Calu3 (cell line): Measurements from ENCODE around the gene TCEAL9. TPM values are rescaled to one million over a fixed set of nuclear protein-coding genes. Genes with fewer than 3 reads are reported as not detected.

Experiments
- BruUV-seq: library from RNA; stranded (reverse); fragments of 400-500 nt; replicated peaks from 2 replicates; lab custom pipeline; 2021; lab: Mats Ljungman, UMichigan
- CTCF ChIA-PET: fragments of 300-600 bp; sonication (Branson Sonifier 250); formaldehyde crosslinking; loops from one replicate; lab custom pipeline; 2022; ENCODE audit warnings: antibody characterized with exemption; lab: Charles Lee
- DNase-seq: peaks from one replicate; pipeline ENCODE4 v3.0.0; 2022
- H3K27ac Mint-ChIP-seq: one replicate; pipeline ENCODE4 v1.8.0; 2022; ENCODE audit warnings: mixed read lengths; ENCODE audit not compliant: unreplicated experiment
- H3K27me3 Mint-ChIP-seq: one replicate; pipeline ENCODE4 v1.8.0; 2022; ENCODE audit warnings: mixed read lengths; ENCODE audit not compliant: unreplicated experiment
- H3K36me3 Mint-ChIP-seq: one replicate; pipeline ENCODE4 v1.8.0; 2022; ENCODE audit warnings: mild to moderate bottlenecking, moderate library complexity, mixed read lengths; ENCODE audit not compliant: insufficient read depth, unreplicated experiment
- H3K4me1 Mint-ChIP-seq: one replicate; pipeline ENCODE4 v1.8.0; 2022; ENCODE audit warnings: mild to moderate bottlenecking, low read depth, mixed read lengths; ENCODE audit not compliant: unreplicated experiment
- H3K4me3 Mint-ChIP-seq: one replicate; pipeline ENCODE4 v1.8.0; 2022; ENCODE audit warnings: mild to moderate bottlenecking, low read depth, moderate library complexity, mixed read lengths; ENCODE audit not compliant: unreplicated experiment
- H3K9me3 Mint-ChIP-seq: one replicate; pipeline ENCODE4 v1.8.0; 2022; ENCODE audit warnings: low read depth, mixed read lengths; ENCODE audit not compliant: unreplicated experiment
- CTCF ChIP-seq: fragments of 200-600 bp; IDR thresholded peaks from one replicate; pipeline ENCODE4 v1.8.0; 2022; ENCODE audit warnings: antibody characterized with exemption; ENCODE audit not compliant: unreplicated experiment
- intact Hi-C: fragments of 100-400 bp; cut with micrococcal nuclease; formaldehyde crosslinking; loops from one replicate; pipeline ENCODE4 v1.10.0; 2022; ENCODE audit not compliant: unreplicated experiment
- total RNA-seq: library from RNA; stranded (reverse); gene quantifications from 2 replicates; pipeline ENCODE4 v1.2.3, GENCODE V29; 2022

TCEAL9 gene
- total RNA-seq, 1 experiment from 2014 or later: 36.9 TPM

- DNase-seq: no peak
- CTCF ChIA-PET: no interaction called here
- Mint-ChIP-seq H3K27ac (no peak overlapping the region), H3K27me3 (no peaks in the 10 kb centered on the region), H3K9me3 (no peaks in the 10 kb centered on the region), H3K4me3 (no peak overlapping the region), H3K4me1 (no peaks in the 10 kb centered on the region), H3K36me3 (no peaks in the 10 kb centered on the region)
- BruUV-seq: no TSS peak
- no peak for TF ChIP-seq CTCF
- intact Hi-C loops: no loop called here
These were observed 37.2 kb downstream of the TCEAL9 start for GRCh38 chrX:103393487-103393886.

DNA sequence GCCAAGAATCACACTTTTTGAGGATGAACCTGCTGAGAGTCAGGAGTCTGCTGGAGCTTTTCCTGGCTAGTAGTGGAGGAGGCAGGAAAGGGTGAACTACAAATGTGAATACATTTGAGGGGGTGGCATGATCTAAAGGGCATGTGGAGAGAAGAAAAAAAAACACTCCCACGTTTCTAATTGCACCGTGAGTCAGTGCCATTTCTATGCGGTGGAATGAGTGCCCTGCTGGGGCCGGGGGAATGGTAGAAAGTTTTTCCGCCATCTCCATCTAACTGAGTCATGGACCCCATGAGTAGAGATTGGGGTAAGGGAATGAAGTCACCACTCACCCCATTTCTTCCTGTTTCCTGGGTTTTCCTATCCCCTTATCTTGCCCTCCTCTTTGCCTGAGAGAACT is 39.9 kb downstream of the TCEAL9 start:
- DNase-seq: no peak
- no TSS peak for BruUV-seq
- CTCF ChIA-PET: interaction anchor here (0.7 kb wide), 1 partner anchor 641 kb away, joined by 3 read pairs; no protein-coding TSS in a partner anchor
- TF ChIP-seq CTCF: no peak
- intact Hi-C loops: no loop called here
- H3K36me3 Mint-ChIP-seq: no peaks in the 10 kb centered on the region
- no peaks in the 10 kb centered on the region for H3K27me3 Mint-ChIP-seq
- H3K27ac Mint-ChIP-seq: no peak overlapping the region
- H3K9me3 Mint-ChIP-seq: no peaks in the 10 kb centered on the region
- H3K4me3 Mint-ChIP-seq: no peak overlapping the region
- peaks cover 6% of the 10 kb centered on the region for H3K4me1 Mint-ChIP-seq

GRCh38 chrX:103396660-103397059 is 40.4 kb downstream of the TCEAL9 start:
- peaks cover 6% of the 10 kb centered on the region for H3K4me1 Mint-ChIP-seq
- no peaks in the 10 kb centered on the region for H3K27me3 Mint-ChIP-seq
- TF ChIP-seq CTCF: no peak
- H3K36me3 Mint-ChIP-seq: no peaks in the 10 kb centered on the region
- DNase-seq: no peak
- no peak overlapping the region for H3K27ac Mint-ChIP-seq
- no TSS peak for BruUV-seq
- intact Hi-C loops: no loop called here
- CTCF ChIA-PET: no interaction called here
- no peaks in the 10 kb centered on the region for H3K9me3 Mint-ChIP-seq
- H3K4me3 Mint-ChIP-seq: no peak overlapping the region

- peaks cover 6% of the 10 kb centered on the region for H3K4me1 Mint-ChIP-seq
- no peaks in the 10 kb centered on the region for H3K36me3 Mint-ChIP-seq
- CTCF ChIA-PET: no interaction called here
- no peaks in the 10 kb centered on the region for H3K27me3 Mint-ChIP-seq
- BruUV-seq: no TSS peak
- H3K9me3 Mint-ChIP-seq: no peaks in the 10 kb centered on the region
- no peak overlapping the region for H3K27ac Mint-ChIP-seq
- TF ChIP-seq CTCF: no peak
- DNase-seq: no peak
- no peak overlapping the region for H3K4me3 Mint-ChIP-seq
- intact Hi-C loops: no loop called here
These were observed 41.4 kb downstream of the TCEAL9 start for GRCh38 chrX:103397707-103398106.
